GM12878 (cell line): ENCODE results near the gene SEC11A. TPM values are rescaled to one million over a fixed set of nuclear protein-coding genes. Genes with fewer than 3 reads are reported as not detected.

Source experiments
- ASH2L ChIP-seq: fragments of 300-600, 200-600 bp; sonication (generic); IDR thresholded peaks from 2 replicates; pipeline ENCODE4 v1.6.1; 2017; ENCODE audit warnings: low read depth, mild to moderate bottlenecking, borderline replicate concordance
- BRCA1 ChIP-seq: IDR thresholded peaks from 2 replicates; pipeline ENCODE4 v1.6.1; 2011; ENCODE audit warnings: low read depth, low read length, improper control_type of control experiment
- LARP7 ChIP-seq: fragments of 450-650 bp; IDR thresholded peaks from 2 replicates; pipeline ENCODE4 v1.6.1; 2017; ENCODE audit warnings: mild to moderate bottlenecking
- MYC ChIP-seq: IDR thresholded peaks from 2 replicates; pipeline ENCODE4 v1.6.1; 2011; ENCODE audit warnings: mild to moderate bottlenecking, low read length, moderate library complexity, inconsistent platforms; ENCODE audit not compliant: insufficient read depth, insufficient replicate concordance, insufficient read length, severe bottlenecking
- RB1 ChIP-seq: fragments of 450-650 bp; formaldehyde crosslinking; IDR thresholded peaks from 2 replicates; pipeline ENCODE4 v1.6.1; 2017; ENCODE audit warnings: mild to moderate bottlenecking, borderline replicate concordance
- SMC3 ChIP-seq: IDR thresholded peaks from 2 replicates; pipeline ENCODE4 v1.6.1; 2011; ENCODE audit warnings: low read length, improper control_type of control experiment, borderline replicate concordance
- SRF ChIP-seq, 2 experiments: IDR thresholded peaks; 2 replicates each; pipeline ENCODE4 v1.6.1; 2011; ENCODE audit warnings: low read depth in 2 of 2, low read length in 2 of 2, mild to moderate bottlenecking in 1 of 2, moderate library complexity in 1 of 2
- SUPT20H ChIP-seq: IDR thresholded peaks from 2 replicates; pipeline ENCODE4 v1.6.1; 2011; ENCODE audit warnings: low read depth, mild to moderate bottlenecking, low read length, moderate library complexity, borderline replicate concordance; ENCODE audit not compliant: control insufficient read depth
- TAF1 ChIP-seq: IDR thresholded peaks from 2 replicates; pipeline ENCODE4 v1.6.1; 2011; ENCODE audit warnings: mild to moderate bottlenecking, low read depth, low read length, borderline replicate concordance
- TARDBP ChIP-seq: IDR thresholded peaks from 2 replicates; pipeline ENCODE4 v1.6.1; 2016; ENCODE audit warnings: borderline replicate concordance
- WRNIP1 ChIP-seq: IDR thresholded peaks from 2 replicates; pipeline ENCODE4 v1.6.1; 2011; ENCODE audit warnings: low read depth, low read length, improper control_type of control experiment, borderline replicate concordance
- ZNF384 ChIP-seq: IDR thresholded peaks from 2 replicates; pipeline ENCODE4 v1.6.1; 2012; ENCODE audit warnings: low read depth, mild to moderate bottlenecking, low read length, improper control_type of control experiment, borderline replicate concordance
- polyA plus RNA-seq, 11 experiments: library from polyadenylated mRNA; depleted of rRNA in 4 of 11; unstranded in 6 of 11; stranded (reverse) in 5 of 11; fragments of >200 nt; fragmentation: Nextera tagmentation in 4 of 11; fragmentation: Illumina TruSeq in 1 of 11; extraction: Ambion mirVana in 4 of 11; extraction: Trizol in 1 of 11; gene quantifications; 1 replicate in 1 of 11; 2 replicates in 10 of 11; pipeline versions ENCODE4 v1.2.1 to v1.2.3, GENCODE V29; 2011 to 2016; ENCODE audit warnings: inconsistent platforms in 2 of 11, missing spikeins in 2 of 11, low read depth in 1 of 11
- total RNA-seq, 4 experiments: library from RNA; depleted of rRNA in 3 of 4; stranded (reverse); fragments of >200 nt in 3 of 4; fragmentation: Illumina TruSeq in 1 of 4; extraction: Trizol in 1 of 4; gene quantifications; 2 replicates each; pipeline versions ENCODE4 v1.2.1 to v1.2.3, GENCODE V29; 2013 to 2021
- TF ChIP-seq, protein P1 (sequence below): fragments of 450-650 bp; IDR thresholded peaks from 2 replicates; pipeline ENCODE4 v1.6.1; 2018; ENCODE audit warnings: mild to moderate bottlenecking, low read depth, moderate library complexity; ENCODE audit not compliant: partially characterized antibody
- TF ChIP-seq, protein P2 (sequence below): fragments of 450-650 bp; IDR thresholded peaks from 2 replicates; pipeline ENCODE4 v1.6.1; 2017; ENCODE audit warnings: borderline replicate concordance
- TF ChIP-seq, protein P3 (sequence below): fragments of 450-650 bp; formaldehyde crosslinking; IDR thresholded peaks from 2 replicates; pipeline ENCODE4 v1.4.0; 2020; ENCODE audit warnings: mild to moderate bottlenecking, moderate library complexity
- TF ChIP-seq, protein P4 (sequence below): fragments of 450-650 bp; IDR thresholded peaks from 2 replicates; pipeline ENCODE4 v1.6.1; 2017; ENCODE audit warnings: mild to moderate bottlenecking, moderate library complexity

SEC11A gene
- total and polyA plus RNA-seq, 10 of the 15 experiments (the other 5 are each of a cell fraction or from before 2014, with no cell fraction given) = 99.2 to 159 (median 143) TPM

DNA sequence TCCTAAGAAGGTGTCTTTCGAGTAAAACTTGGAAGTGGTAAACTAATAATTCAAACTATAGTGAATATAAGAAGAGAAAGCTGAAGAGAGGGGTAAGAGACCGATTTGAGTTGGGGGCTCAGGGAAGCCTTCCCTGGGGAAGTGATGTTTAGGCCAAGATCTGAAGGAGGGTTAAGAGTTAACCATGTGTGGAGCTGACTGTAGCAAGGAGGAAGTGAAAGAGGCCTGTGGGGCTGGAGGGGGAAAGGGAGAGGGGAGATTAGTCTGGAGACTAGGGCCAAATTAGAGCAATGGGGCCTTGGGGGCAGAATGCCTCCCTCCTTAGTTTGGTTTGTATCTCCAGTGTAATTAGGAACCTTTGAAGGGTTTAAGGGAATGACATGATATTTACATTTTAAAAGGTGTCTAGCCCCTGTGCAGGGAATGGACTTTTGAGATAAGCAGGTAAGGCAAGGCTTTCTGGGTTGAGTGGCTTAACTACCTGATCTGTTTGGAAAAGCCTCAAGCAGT, 34.7 kb upstream of the SEC11A start (continued):
- TF ChIP-seq ZNF384 = no peak
- TF ChIP-seq, protein P1, sequence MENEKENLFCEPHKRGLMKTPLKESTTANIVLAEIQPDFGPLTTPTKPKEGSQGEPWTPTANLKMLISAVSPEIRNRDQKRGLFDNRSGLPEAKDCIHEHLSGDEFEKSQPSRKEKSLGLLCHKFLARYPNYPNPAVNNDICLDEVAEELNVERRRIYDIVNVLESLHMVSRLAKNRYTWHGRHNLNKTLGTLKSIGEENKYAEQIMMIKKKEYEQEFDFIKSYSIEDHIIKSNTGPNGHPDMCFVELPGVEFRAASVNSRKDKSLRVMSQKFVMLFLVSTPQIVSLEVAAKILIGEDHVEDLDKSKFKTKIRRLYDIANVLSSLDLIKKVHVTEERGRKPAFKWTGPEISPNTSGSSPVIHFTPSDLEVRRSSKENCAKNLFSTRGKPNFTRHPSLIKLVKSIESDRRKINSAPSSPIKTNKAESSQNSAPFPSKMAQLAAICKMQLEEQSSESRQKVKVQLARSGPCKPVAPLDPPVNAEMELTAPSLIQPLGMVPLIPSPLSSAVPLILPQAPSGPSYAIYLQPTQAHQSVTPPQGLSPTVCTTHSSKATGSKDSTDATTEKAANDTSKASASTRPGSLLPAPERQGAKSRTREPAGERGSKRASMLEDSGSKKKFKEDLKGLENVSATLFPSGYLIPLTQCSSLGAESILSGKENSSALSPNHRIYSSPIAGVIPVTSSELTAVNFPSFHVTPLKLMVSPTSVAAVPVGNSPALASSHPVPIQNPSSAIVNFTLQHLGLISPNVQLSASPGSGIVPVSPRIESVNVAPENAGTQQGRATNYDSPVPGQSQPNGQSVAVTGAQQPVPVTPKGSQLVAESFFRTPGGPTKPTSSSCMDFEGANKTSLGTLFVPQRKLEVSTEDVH = no peak
- TF ChIP-seq LARP7 = 0 out of 2 replicates have a peak, but pooled peaks have one; percentile 37
- no peak for TF ChIP-seq TAF1
- no peak for TF ChIP-seq TARDBP
- TF ChIP-seq BRCA1 = no peak
- TF ChIP-seq SMC3 = no peak
- TF ChIP-seq, protein P2, sequence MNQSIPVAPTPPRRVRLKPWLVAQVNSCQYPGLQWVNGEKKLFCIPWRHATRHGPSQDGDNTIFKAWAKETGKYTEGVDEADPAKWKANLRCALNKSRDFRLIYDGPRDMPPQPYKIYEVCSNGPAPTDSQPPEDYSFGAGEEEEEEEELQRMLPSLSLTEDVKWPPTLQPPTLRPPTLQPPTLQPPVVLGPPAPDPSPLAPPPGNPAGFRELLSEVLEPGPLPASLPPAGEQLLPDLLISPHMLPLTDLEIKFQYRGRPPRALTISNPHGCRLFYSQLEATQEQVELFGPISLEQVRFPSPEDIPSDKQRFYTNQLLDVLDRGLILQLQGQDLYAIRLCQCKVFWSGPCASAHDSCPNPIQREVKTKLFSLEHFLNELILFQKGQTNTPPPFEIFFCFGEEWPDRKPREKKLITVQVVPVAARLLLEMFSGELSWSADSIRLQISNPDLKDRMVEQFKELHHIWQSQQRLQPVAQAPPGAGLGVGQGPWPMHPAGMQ = no peak
- TF ChIP-seq, protein P3, sequence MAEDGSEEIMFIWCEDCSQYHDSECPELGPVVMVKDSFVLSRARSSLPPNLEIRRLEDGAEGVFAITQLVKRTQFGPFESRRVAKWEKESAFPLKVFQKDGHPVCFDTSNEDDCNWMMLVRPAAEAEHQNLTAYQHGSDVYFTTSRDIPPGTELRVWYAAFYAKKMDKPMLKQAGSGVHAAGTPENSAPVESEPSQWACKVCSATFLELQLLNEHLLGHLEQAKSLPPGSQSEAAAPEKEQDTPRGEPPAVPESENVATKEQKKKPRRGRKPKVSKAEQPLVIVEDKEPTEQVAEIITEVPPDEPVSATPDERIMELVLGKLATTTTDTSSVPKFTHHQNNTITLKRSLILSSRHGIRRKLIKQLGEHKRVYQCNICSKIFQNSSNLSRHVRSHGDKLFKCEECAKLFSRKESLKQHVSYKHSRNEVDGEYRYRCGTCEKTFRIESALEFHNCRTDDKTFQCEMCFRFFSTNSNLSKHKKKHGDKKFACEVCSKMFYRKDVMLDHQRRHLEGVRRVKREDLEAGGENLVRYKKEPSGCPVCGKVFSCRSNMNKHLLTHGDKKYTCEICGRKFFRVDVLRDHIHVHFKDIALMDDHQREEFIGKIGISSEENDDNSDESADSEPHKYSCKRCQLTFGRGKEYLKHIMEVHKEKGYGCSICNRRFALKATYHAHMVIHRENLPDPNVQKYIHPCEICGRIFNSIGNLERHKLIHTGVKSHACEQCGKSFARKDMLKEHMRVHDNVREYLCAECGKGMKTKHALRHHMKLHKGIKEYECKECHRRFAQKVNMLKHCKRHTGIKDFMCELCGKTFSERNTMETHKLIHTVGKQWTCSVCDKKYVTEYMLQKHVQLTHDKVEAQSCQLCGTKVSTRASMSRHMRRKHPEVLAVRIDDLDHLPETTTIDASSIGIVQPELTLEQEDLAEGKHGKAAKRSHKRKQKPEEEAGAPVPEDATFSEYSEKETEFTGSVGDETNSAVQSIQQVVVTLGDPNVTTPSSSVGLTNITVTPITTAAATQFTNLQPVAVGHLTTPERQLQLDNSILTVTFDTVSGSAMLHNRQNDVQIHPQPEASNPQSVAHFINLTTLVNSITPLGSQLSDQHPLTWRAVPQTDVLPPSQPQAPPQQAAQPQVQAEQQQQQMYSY (CRISPR knock-in tag) = no peak
- TF ChIP-seq, protein P4, sequence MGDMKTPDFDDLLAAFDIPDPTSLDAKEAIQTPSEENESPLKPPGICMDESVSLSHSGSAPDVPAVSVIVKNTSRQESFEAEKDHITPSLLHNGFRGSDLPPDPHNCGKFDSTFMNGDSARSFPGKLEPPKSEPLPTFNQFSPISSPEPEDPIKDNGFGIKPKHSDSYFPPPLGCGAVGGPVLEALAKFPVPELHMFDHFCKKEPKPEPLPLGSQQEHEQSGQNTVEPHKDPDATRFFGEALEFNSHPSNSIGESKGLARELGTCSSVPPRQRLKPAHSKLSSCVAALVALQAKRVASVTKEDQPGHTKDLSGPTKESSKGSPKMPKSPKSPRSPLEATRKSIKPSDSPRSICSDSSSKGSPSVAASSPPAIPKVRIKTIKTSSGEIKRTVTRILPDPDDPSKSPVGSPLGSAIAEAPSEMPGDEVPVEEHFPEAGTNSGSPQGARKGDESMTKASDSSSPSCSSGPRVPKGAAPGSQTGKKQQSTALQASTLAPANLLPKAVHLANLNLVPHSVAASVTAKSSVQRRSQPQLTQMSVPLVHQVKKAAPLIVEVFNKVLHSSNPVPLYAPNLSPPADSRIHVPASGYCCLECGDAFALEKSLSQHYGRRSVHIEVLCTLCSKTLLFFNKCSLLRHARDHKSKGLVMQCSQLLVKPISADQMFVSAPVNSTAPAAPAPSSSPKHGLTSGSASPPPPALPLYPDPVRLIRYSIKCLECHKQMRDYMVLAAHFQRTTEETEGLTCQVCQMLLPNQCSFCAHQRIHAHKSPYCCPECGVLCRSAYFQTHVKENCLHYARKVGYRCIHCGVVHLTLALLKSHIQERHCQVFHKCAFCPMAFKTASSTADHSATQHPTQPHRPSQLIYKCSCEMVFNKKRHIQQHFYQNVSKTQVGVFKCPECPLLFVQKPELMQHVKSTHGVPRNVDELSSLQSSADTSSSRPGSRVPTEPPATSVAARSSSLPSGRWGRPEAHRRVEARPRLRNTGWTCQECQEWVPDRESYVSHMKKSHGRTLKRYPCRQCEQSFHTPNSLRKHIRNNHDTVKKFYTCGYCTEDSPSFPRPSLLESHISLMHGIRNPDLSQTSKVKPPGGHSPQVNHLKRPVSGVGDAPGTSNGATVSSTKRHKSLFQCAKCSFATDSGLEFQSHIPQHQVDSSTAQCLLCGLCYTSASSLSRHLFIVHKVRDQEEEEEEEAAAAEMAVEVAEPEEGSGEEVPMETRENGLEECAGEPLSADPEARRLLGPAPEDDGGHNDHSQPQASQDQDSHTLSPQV = no peak
- no peak for TF ChIP-seq MYC
- TF ChIP-seq ASH2L = no peak
- TF ChIP-seq RB1 = no peak
- TF ChIP-seq SUPT20H = no peak
- no peak for TF ChIP-seq WRNIP1
- 0 out of 4 replicates have a peak, but pooled peaks of 1 of the 2 experiments have one; percentile 15 for TF ChIP-seq SRF (IDR thresholded peaks at IDR 0.05; ENCODE audit: low read depth in 2 of 2, low read length in 2 of 2)
